Glutamatergic neuron (in vitro differentiated cells): Measurements from ENCODE around the gene SPACDR. TPM values are rescaled to one million over a fixed set of nuclear protein-coding genes. Genes with fewer than 3 reads are reported as not detected.
A peak's percentile ranks its signal among the peaks of the same experiment; 100 is the strongest.

Experiments used
- DNase-seq: peaks from one replicate; pipeline ENCODE4 v3.0.0; 2022
- H3K27ac Mint-ChIP-seq: one replicate; pipeline ENCODE4 v1.8.0; 2020; ENCODE audit warnings: mild to moderate bottlenecking, mixed read lengths, inconsistent platforms; ENCODE audit not compliant: unreplicated experiment
- H3K27me3 Mint-ChIP-seq: one replicate; pipeline ENCODE4 v1.8.0; 2020; ENCODE audit warnings: mild to moderate bottlenecking, moderate library complexity, mixed read lengths, inconsistent platforms; ENCODE audit not compliant: unreplicated experiment
- H3K36me3 Mint-ChIP-seq: one replicate; pipeline ENCODE4 v1.8.0; 2020; ENCODE audit warnings: mild to moderate bottlenecking, mixed read lengths, inconsistent platforms; ENCODE audit not compliant: unreplicated experiment
- H3K4me1 Mint-ChIP-seq: one replicate; pipeline ENCODE4 v1.8.0; 2020; ENCODE audit warnings: mild to moderate bottlenecking, low read depth, mixed read lengths, inconsistent platforms; ENCODE audit not compliant: unreplicated experiment
- H3K4me3 Mint-ChIP-seq: one replicate; pipeline ENCODE4 v1.8.0; 2020; ENCODE audit warnings: mild to moderate bottlenecking, mixed read lengths, inconsistent platforms; ENCODE audit not compliant: unreplicated experiment
- H3K9me3 Mint-ChIP-seq: one replicate; pipeline ENCODE4 v1.8.0; 2020; ENCODE audit warnings: mild to moderate bottlenecking, moderate library complexity, mixed read lengths, inconsistent platforms; ENCODE audit not compliant: unreplicated experiment
- total RNA-seq: library from RNA; stranded (reverse); fragmentation: NEBNext Ultra II Directional; extraction: Animal tissue kit (Norgen Biotek cat#: 25700); gene quantifications from one replicate; pipeline ENCODE4 v1.2.1, GENCODE V29; 2021; ENCODE audit not compliant: unreplicated experiment
- TF ChIP-seq, protein P1 (sequence below): fragments of 200-600 bp; sonication (generic); IDR thresholded peaks from one replicate; pipeline ENCODE4 v1.5.0; 2021; ENCODE audit not compliant: partially characterized antibody, unreplicated experiment

The SPACDR gene
- total RNA-seq, 1 donor from 2014 or later = 1.7 TPM

DNA sequence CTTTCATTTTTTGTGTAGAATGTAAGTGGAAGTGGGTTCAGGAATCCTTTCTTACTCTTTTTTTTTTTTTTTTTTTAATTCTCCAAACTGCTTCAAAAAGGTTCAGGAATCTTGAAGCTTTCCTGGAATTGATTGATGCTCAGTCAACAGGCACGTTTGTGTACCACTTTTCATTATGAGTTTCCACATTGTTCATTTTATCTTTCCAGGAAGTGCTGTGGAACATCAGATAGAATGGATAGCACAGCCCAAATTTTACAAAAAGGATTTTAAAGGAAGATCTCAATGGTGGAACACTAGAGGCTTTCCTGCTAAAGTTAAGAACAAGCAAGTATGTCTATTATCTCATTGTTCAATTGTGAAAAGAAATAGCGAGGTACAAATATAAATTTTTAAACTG, 25.9 kb downstream of the SPACDR start:
- Mint-ChIP-seq H3K36me3 (no peaks in the 10 kb centered on the region), H3K27me3 (peaks cover 5% of the 10 kb centered on the region), H3K4me3 (no peak overlapping the region), H3K9me3 (peaks cover 8% of the 10 kb centered on the region), H3K27ac (no peak overlapping the region), H3K4me1 (peaks cover 8% of the 10 kb centered on the region)
- TF ChIP-seq, protein P1, sequence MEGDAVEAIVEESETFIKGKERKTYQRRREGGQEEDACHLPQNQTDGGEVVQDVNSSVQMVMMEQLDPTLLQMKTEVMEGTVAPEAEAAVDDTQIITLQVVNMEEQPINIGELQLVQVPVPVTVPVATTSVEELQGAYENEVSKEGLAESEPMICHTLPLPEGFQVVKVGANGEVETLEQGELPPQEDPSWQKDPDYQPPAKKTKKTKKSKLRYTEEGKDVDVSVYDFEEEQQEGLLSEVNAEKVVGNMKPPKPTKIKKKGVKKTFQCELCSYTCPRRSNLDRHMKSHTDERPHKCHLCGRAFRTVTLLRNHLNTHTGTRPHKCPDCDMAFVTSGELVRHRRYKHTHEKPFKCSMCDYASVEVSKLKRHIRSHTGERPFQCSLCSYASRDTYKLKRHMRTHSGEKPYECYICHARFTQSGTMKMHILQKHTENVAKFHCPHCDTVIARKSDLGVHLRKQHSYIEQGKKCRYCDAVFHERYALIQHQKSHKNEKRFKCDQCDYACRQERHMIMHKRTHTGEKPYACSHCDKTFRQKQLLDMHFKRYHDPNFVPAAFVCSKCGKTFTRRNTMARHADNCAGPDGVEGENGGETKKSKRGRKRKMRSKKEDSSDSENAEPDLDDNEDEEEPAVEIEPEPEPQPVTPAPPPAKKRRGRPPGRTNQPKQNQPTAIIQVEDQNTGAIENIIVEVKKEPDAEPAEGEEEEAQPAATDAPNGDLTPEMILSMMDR = no peak
- DNase-seq = no peak

DNA sequence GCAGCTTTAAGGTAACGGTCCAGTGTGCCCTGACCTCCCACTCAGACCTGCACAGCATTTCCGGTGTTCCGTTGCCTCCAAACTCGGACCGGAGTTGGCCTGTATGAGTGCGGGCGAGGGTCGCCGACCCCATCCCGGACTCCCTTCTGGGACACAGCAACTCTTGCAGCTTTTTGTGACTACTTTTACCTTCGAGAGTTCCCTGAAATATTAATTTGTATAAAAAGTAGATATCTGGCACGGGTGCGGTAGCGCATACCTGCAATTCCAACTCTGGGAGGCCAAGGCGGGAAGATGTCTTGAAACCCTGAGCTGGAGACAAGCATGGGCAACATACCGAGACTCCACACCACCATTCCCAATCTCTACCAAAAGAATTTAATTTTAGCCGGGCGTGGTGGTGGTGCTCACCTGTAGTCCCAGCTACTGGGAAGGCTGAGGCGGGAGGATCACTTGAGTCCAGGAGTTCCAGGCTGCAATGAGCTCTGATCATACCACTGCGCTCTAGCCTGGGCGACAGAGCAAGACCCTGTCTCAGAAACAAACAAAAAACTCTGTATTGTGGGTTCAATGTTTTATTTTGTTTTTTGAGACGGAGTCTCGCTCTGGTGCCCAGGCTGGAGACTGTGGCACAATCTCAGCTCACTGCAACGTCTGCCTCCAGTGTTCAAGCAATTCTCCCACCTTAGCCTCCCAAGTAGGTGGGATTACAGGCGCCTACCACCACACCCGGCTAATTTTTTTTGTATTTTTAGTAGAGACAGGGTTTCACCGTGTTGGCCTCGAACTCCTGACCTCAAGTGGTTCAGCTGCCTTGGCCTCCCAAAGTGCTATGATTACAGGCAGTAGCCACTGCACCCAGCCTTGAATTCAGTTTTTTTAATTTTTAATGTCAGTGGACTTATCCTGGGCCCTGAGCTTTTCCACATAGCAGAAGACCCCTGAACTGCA, 26.6 kb downstream of the SPACDR start:
- peaks cover 10% of the 10 kb centered on the region for H3K9me3 Mint-ChIP-seq
- H3K36me3 Mint-ChIP-seq = no peaks in the 10 kb centered on the region
- H3K27me3 Mint-ChIP-seq = peaks cover 4% of the 10 kb centered on the region
- no peak for DNase-seq
- peak overlapping the region; percentile 46 for H3K4me3 Mint-ChIP-seq
- H3K4me1 Mint-ChIP-seq = peaks cover 8% of the 10 kb centered on the region
- TF ChIP-seq, protein P1 = no peak
- peak overlapping the region; percentile 33 for H3K27ac Mint-ChIP-seq

DNA sequence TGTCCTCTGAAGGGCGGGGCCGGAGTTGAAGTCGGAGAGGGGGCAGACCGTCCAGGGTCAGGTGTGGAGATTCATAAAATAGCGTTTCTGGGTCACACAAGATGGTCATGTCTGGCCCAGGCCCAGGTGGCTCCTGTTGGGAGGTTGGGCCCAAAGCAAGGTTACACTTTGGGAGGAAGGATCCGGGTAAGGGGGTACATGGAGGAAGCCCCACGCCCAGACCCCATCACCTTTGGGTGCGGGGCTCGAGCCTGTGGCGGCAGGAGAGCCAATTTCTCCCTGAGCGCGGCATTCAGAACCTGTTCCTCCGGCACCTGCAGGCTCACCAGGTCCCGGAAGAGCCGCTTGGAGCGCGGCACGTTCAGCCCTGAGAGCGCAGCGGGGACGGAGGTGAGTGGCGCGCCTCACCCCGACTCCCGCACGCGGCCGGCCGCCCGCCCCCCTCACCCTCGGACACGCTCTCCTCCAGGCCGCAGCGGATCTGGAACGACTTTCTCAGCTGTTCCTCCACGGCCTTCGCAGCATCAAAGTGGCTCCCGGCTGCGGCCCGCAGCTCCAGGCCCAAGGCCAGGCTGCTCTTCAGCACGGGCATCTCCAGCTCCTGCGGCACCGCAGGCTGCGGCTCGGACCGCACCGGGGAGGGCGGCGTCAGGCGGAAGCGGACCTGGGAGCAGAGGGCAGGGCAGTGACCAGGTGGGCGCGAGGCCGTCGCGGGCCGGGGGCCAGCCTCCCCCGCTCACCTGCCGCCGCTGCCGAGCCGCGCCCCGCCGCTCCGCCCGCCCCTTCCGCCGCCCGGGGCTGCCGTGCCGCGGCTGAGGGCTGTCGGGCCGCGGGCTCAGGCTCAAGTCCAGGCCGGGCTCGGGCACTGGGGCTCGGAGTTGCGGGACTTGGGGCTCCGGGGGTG, 28.4 kb downstream of the SPACDR start:
- H3K27me3 Mint-ChIP-seq = peaks cover 5% of the 10 kb centered on the region
- peaks cover 12% of the 10 kb centered on the region for H3K9me3 Mint-ChIP-seq
- peak overlapping the region; percentile 91 for H3K4me3 Mint-ChIP-seq
- no peak overlapping the region for H3K27ac Mint-ChIP-seq
- H3K4me1 Mint-ChIP-seq = peaks cover 8% of the 10 kb centered on the region
- TF ChIP-seq, protein P1 = no peak
- peak; percentile 46 for DNase-seq
- no peaks in the 10 kb centered on the region for H3K36me3 Mint-ChIP-seq

DNA sequence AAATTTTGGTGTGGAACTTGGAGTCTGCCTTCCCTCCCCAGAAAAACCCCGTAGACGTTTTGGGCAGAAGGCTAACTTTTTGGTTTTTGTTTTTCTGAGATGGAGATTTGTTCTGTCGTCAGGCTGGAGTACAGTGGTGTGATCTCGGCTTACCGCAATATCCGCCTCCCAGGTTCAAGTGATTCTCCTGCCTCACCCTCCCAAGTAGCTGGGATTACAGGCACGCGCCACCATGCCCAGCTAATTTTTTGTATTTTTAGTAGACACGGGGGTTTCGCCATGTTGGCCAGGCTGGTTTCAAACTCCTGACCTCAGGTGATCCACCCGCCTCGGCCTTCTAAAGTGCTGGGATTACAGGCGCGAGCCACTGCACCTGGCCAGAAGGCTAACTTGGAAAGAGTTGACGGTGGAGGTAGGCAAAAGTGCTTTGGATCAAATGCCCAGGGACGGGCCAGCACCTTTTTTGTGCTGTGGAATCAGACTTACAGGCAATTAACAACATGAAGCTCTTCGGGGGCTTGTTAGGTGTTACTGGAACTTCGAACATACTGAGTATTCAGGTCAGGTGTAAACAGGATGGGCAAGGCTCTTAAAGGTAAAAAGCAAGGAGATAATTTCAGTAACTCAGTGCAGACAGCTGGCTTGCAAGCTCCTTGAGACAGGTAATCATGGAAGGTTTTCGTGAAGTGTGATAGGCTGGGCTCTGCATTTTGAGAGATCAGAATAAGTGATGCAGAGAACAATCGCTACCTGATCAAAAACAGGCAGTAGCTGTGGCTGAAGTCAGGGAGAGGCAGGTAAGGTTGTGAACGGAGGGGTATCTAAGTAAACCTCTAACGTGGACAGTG, 29.5 kb downstream of the SPACDR start:
- H3K27me3 Mint-ChIP-seq = peaks cover 9% of the 10 kb centered on the region
- no peaks in the 10 kb centered on the region for H3K36me3 Mint-ChIP-seq
- H3K4me1 Mint-ChIP-seq = peaks cover 8% of the 10 kb centered on the region
- H3K4me3 Mint-ChIP-seq = peak overlapping the region; percentile 89
- TF ChIP-seq, protein P1 = no peak
- H3K27ac Mint-ChIP-seq = peak overlapping the region; percentile 10
- peaks cover 15% of the 10 kb centered on the region for H3K9me3 Mint-ChIP-seq
- no peak for DNase-seq
